HG03175 (cell line): Measurements from ENCODE around the gene KCNN3.
"Not testable (repeated sequence)": the region's sequence is repeated elsewhere in the genome, so short reads cannot be mapped to it uniquely, and the experiment has no call there.

ENCODE experiments used
- ATAC-seq: cut with Tn5 transposase; IDR thresholded peaks from one replicate; pipeline ENCODE4 v1.9.1; 2021; ENCODE audit warnings: mild to moderate bottlenecking, moderate library complexity; ENCODE audit not compliant: unreplicated experiment

KCNN3 gene

GRCh38 chr1:154712166-154712810 lies 157.8 kb downstream of the KCNN3 start:
- no peak for ATAC-seq

- no peak for ATAC-seq
These were observed 158.7 kb downstream of the KCNN3 start for GRCh38 chr1:154711416-154711815.

DNA sequence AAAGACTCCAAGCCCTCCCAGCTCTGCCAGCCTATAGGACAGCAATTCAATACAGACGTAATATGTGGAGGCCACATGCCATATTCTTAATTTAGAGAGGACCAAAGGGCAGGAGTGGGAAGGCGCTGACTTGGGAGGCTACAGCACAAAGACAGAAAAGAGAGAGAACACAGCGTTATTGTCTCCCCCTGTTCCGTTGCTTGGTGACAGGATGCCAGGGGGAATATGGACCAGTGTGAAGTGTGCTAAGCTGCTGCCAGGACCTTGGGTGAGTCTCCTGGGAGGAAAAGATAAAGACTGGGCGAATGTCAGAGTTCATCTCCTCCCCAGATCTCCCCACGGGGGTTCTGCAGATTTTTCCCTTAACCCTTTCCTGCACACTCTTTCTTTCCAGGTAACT lies 160.0 kb downstream of the KCNN3 start:
- ATAC-seq: no peak

- no peak for ATAC-seq
These were observed 162.1 kb downstream of the KCNN3 start for GRCh38 chr1:154707901-154708463.

DNA sequence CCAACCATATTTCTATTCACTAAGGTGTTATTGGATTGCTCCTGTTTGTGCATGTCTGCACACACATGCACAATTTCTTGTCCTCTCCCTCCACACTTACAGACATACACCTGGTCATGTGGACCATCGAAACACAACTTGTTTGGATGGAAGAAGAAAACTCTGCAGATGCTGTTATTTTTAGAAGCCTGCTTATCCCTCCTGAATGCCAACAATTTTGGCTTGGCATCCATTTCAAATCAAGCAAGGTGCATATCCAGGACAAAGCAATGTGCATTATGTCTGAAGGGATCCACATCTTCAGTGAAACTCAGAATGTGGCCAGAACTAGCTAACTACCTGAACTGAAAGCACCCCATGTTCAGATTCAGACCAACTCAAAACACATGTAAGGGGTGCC lies 163.2 kb downstream of the KCNN3 start:
- no peak for ATAC-seq

DNA sequence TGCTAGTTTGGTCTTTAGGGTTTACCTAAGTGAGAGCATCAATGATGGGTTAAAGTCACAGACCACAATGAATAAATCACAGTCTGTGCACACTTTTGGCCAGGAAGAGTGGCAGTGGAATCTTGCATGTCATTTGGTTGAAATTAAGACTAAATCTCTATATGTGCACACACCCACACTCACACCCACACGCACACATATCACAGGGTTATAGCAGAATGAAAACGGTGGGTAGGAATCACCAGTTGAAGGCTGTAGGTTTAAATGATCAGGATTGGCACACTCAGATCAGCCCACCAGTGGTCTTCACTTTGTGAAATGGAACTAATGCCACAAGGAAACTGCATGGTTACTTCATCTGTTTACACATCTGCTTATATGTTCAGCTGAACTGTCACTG lies 164.5 kb downstream of the KCNN3 start:
- no peak for ATAC-seq

DNA sequence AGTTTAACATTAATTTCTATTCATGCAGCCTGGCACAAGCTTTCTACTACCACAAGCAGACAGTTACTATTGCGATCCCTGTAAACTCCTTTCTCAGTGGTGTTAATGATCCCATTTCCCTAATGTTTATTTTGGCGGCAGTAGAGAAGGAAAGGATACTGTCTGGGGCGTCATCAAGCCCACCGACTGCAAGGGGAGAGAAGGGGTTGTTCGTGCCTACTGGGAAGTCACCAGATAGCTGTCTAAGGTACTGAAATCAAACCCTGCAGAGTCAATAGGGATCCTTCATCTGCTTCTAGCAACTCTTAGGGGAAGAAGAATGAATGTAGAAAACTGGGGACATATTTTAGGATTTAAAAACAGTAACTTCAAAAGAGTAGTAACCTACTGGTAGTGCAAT lies 166.9 kb downstream of the KCNN3 start:
- ATAC-seq: no peak

DNA sequence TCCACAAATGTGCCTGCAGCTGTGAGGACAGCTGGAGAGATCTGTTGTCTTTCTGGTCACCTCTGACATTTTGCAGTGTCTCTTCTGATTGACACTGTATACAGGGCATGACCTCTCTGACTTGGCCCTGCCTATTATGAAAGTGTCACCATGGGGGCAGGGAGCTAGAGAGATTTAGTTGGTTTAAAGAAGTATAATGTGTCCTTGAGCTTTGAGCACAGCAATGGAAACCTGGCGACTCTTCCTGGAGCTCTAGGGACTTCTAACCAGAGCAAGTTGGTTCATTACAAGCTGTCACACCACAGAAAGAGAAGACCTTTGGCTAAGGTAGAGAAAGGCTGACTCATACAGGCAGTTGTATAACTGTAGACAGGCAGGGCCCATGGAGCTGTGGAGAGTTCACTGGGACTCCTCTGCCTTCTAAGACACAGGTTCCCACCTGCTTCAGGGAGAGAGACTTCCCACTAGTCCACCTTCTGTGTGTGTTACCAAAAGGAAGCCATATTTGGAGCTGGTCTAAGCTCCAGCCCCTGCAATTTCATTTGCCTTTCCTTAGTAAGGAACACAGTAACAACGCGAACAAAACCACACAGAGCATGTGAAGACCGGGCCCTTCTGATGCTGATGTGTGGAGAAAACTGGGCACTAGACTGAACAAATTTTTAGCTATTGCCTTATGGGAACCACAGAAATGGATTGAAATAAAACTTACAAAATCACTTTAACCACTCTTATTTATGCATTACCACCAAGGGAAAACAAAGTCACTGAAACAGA lies 171.6 kb downstream of the KCNN3 start:
- no peak for ATAC-seq

DNA sequence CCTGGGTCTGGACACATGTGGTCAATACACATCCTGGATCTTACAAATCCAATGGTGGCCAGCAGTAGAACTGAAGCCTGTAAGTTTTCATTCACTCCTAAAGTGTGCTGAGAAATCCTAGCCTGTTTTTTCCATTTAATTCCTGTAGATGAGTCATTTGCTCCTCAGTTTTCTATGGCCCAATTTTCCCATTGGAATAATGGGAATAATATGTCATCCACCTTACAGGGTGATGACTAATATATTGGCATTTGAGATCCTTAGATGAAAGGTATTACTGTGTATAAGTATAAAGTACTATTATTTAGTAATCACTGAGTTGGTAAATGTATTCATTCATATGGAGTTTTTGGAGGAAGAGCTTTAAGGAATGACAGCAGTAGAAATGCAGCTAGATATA lies 172.4 kb downstream of the KCNN3 start:
- ATAC-seq: no peak

DNA sequence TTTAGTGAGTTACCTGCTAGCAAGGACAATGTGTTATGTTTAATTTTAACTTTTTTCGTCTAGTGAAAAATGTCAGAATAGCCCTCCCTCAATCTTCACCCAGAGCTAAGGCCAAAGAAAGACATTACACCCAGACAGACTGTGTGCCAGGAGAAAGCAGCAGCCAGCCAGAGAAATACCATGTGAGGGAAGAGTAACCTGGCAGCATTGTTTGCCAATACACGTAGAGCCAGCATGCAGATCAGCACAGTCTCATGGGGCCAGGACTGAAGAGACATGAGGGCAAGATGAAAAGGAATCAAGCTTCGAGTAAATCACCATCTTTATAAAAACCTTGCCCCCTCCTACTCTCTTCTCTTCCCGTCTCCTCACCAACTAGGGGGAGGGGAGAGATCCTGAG lies 173.6 kb downstream of the KCNN3 start:
- ATAC-seq: no peak

- ATAC-seq: no peak
These were observed 174.1 kb downstream of the KCNN3 start for GRCh38 chr1:154695985-154696384.

DNA sequence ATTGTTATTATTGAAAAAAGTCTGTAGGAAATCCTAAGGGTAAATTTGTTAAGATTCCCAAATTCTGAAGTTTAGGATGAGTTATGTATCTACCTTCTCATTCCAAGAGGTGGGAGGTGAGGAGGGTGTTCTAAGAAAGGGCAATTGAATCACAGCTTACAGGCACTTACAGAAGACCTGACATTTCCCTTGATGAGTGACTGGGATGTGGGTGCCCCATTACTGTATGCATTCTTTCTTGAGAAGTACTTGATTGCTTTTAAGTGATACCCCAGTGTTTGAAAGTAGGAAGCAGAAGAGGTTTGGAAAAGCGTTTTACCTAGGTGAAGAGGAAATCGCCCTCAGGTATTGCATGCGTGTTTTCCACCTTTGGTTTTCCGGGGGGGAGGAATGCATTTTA lies 175.1 kb downstream of the KCNN3 start:
- no peak for ATAC-seq

GRCh38 chr1:154689083-154689482 lies 181.0 kb downstream of the KCNN3 start:
- ATAC-seq: no peak

DNA sequence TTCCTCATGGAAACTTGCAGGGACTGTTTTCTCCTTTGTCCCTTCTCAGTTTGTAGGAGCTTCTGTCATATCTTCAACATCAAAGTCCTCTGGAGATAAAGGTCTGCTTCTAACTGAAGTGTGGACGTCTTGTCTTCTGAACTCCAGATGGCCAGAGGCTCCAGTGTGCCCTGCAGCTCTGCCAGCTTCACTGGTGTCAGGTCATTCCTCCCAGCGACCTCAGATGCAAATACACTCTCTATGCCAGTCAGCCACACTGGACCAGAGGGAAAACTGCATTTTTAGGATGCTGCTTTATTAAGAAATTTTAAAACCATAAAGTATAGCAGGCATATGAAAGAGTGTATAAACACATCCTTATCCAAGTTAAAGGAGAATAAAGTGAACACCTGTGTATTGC lies 183.6 kb downstream of the KCNN3 start:
- no peak for ATAC-seq

GRCh38 chr1:154683820-154684219 lies 186.3 kb downstream of the KCNN3 start:
- ATAC-seq: no peak

GRCh38 chr1:154682254-154682653 lies 187.8 kb downstream of the KCNN3 start:
- ATAC-seq: no peak

DNA sequence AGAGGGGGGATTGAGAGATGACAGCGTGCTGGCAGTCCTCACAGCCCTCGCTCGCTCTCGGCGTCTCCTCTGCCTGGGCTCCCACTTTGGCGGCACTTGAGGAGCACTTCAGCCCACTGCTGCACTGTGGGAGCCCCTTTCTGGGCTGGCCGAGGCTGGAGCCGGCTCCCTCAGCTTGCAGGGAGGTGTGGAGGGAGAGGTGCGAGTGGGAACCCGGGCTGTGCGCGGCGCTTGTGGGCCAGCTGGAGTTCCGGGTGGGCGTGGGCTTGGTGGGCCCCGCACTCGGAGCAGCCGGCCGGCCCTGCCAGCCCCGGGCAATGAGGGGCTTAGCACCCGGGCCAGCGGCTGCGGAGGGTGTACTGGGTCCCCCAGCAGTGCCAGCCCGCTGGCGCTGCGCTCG lies 192.2 kb downstream of the KCNN3 start:
- not testable (repeated sequence) for ATAC-seq

- ATAC-seq: not testable (repeated sequence)
These were observed 193.2 kb downstream of the KCNN3 start for GRCh38 chr1:154676847-154677246.

GRCh38 chr1:154674456-154674855 lies 195.6 kb downstream of the KCNN3 start:
- not testable (repeated sequence) for ATAC-seq

DNA sequence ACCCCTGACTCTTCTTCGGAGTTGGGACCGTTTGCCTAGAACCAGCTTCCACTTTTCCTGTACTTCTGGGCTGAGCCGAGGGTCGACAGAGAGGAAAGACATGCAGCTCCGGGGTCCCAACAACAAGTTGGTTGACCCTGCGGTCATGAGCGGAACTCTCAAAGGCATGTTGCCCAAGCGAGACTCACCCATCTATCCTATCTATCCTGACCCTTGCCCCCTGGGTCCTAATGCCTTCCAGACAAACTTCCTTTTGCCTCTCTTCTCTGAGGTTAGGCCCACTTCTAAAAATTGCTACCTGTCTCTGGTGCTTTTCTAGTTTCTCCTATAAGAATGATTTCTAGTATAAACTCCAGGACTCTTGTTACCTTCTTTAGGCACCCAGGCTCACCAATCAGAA lies 197.8 kb downstream of the KCNN3 start:
- ATAC-seq: not testable (repeated sequence)

GRCh38 chr1:154671412-154671811 lies 198.7 kb downstream of the KCNN3 start:
- not testable (repeated sequence) for ATAC-seq
